Measurements from ENCODE around the gene SNED1. TPM values are rescaled to one million over a fixed set of nuclear protein-coding genes. Genes with fewer than 3 reads are reported as not detected.

Gene SNED1
- polyA plus RNA-seq, 3 donors = 0.02 to 3.4 (median 0.12) TPM

DNA sequence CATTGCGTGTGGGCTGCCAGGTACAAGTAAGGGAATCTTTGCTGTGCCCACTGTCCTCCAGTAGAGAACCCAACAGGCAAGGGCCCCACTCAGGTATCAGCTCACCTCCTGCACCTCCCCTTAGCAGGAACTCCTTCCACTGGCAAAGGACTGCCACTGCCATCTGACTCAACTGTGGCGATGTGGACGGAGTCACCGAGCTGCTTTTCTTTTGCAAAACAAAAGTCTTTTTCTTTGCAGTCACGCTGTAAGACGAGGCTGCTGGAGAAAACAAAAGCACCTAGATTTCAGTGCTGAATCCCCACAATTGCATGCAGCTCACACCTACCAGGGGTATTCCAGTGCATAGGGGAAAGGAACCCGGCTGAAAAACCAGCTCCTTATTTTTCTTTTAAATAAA, 95.8 kb downstream of the SNED1 start:
- Histone ChIP-seq H3K9me3 (replicated peaks in 1 of 2; ENCODE audit: control insufficient read depth in 1 of 2, insufficient read depth in 1 of 2, low read length in 2 of 2) (no peaks in the 10 kb centered on the region), H3K4me2 (replicated peaks; ENCODE audit: extremely low read depth, low read length, poor library complexity, severe bottlenecking) (no peak overlapping the region), H4K20me1 (ENCODE audit: insufficient read depth, low read length) (peaks cover 41% of the 10 kb centered on the region), H3K36me3 (replicated peaks in 1 of 2; ENCODE audit: control insufficient read depth in 1 of 2, insufficient read depth in 2 of 2, low read length in 2 of 2) (peaks cover 82 to 100% of the 10 kb centered on the region in 2 donors), H3K79me2 (ENCODE audit: insufficient read depth, low read length) (peaks cover 12% of the 10 kb centered on the region), H3K27me3 (ENCODE audit: control insufficient read depth in 2 of 2, insufficient read depth in 2 of 2, low read length in 2 of 2) (no peaks in the 10 kb centered on the region), H2AFZ (ENCODE audit: insufficient read depth, low read depth, low read length, poor library complexity, severe bottlenecking) (no peak overlapping the region), H3K9ac (ENCODE audit: insufficient read depth, low read length, poor library complexity, severe bottlenecking) (no peak overlapping the region), H3K4me1 (ENCODE audit: control insufficient read depth in 1 of 2, insufficient read depth in 2 of 2, low read length in 2 of 2) (no peaks in the 10 kb centered on the region), H3K4me3 (replicated peaks in 1 of 3; ENCODE audit: low read depth in 2 of 3, low read length in 3 of 3) (no peak overlapping the region), H3K27ac (ENCODE audit: low read depth in 1 of 2, low read length in 2 of 2) (no peak overlapping the region)
- 97% methylated on average over 4 of the region's 7 CpGs for WGBS (ENCODE audit: insufficient coverage)
- Mint-ChIP-seq H3K4me1 (peaks cover 4% of the 10 kb centered on the region), H3K9me3 (peaks cover 0 to 1% (median 0%) of the 10 kb centered on the region in 7 donors), H3K4me3 (no peak overlapping the region), H3K27me3 (ENCODE audit: low read depth in 3 of 3) (peaks cover 0 to 2% (median 0%) of the 10 kb centered on the region in 3 donors), H3K27ac (peak overlapping the region in 1 of 7 donors; percentile 23), H3K36me3 (peaks cover 78 to 85% of the 10 kb centered on the region in 2 donors)
- no peak for DNase-seq
- intact Hi-C loops (cut with micrococcal nuclease) = no loop called here
- TF ChIP-seq, protein P1, sequence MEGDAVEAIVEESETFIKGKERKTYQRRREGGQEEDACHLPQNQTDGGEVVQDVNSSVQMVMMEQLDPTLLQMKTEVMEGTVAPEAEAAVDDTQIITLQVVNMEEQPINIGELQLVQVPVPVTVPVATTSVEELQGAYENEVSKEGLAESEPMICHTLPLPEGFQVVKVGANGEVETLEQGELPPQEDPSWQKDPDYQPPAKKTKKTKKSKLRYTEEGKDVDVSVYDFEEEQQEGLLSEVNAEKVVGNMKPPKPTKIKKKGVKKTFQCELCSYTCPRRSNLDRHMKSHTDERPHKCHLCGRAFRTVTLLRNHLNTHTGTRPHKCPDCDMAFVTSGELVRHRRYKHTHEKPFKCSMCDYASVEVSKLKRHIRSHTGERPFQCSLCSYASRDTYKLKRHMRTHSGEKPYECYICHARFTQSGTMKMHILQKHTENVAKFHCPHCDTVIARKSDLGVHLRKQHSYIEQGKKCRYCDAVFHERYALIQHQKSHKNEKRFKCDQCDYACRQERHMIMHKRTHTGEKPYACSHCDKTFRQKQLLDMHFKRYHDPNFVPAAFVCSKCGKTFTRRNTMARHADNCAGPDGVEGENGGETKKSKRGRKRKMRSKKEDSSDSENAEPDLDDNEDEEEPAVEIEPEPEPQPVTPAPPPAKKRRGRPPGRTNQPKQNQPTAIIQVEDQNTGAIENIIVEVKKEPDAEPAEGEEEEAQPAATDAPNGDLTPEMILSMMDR (IDR thresholded peaks at IDR 0.05) = no peak

DNA sequence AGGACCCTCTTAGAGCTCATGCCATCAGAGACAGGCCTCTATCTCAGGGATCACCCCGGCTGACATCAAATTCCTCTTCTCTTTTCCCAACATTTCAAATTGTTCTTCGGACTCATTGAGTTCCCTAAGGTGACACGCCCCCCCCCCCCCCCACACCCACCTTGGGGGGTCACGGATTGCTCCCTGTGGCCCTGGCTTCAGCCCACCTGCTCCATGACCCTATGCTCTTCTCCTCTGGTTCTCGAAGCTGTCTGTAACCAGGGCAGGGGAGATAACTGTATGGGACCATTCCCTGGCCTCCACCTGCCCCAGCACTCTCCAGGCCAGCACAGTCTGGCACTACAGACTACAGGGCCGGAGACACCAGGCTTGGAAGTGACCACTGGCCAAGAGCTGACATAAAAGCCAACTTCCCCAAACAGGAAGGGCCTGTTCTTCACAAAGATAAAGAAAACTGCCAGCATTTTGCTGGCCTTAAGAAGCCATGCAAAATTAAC, 96.6 kb downstream of the SNED1 start:
- H3K27me3 Mint-ChIP-seq (ENCODE audit: low read depth in 3 of 3) = peaks cover 0 to 2% (median 0%) of the 10 kb centered on the region in 3 donors
- 100% methylated on average over 1 of the region's 6 CpGs for WGBS (ENCODE audit: insufficient coverage)
- Histone ChIP-seq H3K27ac (ENCODE audit: low read depth in 1 of 2, low read length in 2 of 2) (no peak overlapping the region), H3K36me3 (replicated peaks in 1 of 2; ENCODE audit: control insufficient read depth in 1 of 2, insufficient read depth in 2 of 2, low read length in 2 of 2) (peaks cover 80 to 100% of the 10 kb centered on the region in 2 donors), H3K4me3 (replicated peaks in 1 of 3; ENCODE audit: low read depth in 2 of 3, low read length in 3 of 3) (no peak overlapping the region), H3K4me2 (replicated peaks; ENCODE audit: extremely low read depth, low read length, poor library complexity, severe bottlenecking) (no peak overlapping the region), H4K20me1 (ENCODE audit: insufficient read depth, low read length) (peaks cover 41% of the 10 kb centered on the region), H2AFZ (ENCODE audit: insufficient read depth, low read depth, low read length, poor library complexity, severe bottlenecking) (no peak overlapping the region), H3K79me2 (ENCODE audit: insufficient read depth, low read length) (peaks cover 20% of the 10 kb centered on the region), H3K27me3 (ENCODE audit: control insufficient read depth in 2 of 2, insufficient read depth in 2 of 2, low read length in 2 of 2) (no peaks in the 10 kb centered on the region), H3K9ac (ENCODE audit: insufficient read depth, low read length, poor library complexity, severe bottlenecking) (no peak overlapping the region), H3K9me3 (replicated peaks in 1 of 2; ENCODE audit: control insufficient read depth in 1 of 2, insufficient read depth in 1 of 2, low read length in 2 of 2) (no peaks in the 10 kb centered on the region), H3K4me1 (ENCODE audit: control insufficient read depth in 1 of 2, insufficient read depth in 2 of 2, low read length in 2 of 2) (no peaks in the 10 kb centered on the region)
- intact Hi-C loops (cut with micrococcal nuclease) = no loop called here
- H3K9me3 Mint-ChIP-seq = peaks cover 0 to 1% (median 0%) of the 10 kb centered on the region in 7 donors
- H3K4me1 Mint-ChIP-seq = peaks cover 4% of the 10 kb centered on the region
- H3K27ac Mint-ChIP-seq = no peak overlapping the region
- peaks cover 78 to 84% of the 10 kb centered on the region in 2 donors for H3K36me3 Mint-ChIP-seq
- H3K4me3 Mint-ChIP-seq = no peak overlapping the region
- TF ChIP-seq, protein P1 (IDR thresholded peaks at IDR 0.05) = no peak
- no peak for DNase-seq

Measured in CD14-positive monocyte (primary cell).